ENCODE results near the gene JPT1. TPM values are rescaled to one million over a fixed set of nuclear protein-coding genes. Genes with fewer than 3 reads are reported as not detected.

Gene JPT1
- total RNA-seq, result 100 and 157 TPM in 2 replicates

GRCh38 chr17:75154195-75155106 is at the start of gene JPT1:
JPT1 (minus strand) TSS chr17:75154512; CDS start chr17:75154397, 115 bp downstream.

GRCh38 chr17:75182569-75183436 is 28.5 kb upstream of the JPT1 start, which contains the start of gene SUMO2:
SUMO2 (minus strand) TSS chr17:75182959; CDS start chr17:75182834, 125 bp downstream.

GRCh38 chr17:75131278-75132017 is 22.9 kb downstream of the JPT1 start, which contains the start of gene NT5C:
NT5C (minus strand) TSS chr17:75131742; CDS start chr17:75131707, 35 bp downstream.

GRCh38 chr17:75109407-75110233 is 44.7 kb downstream of the JPT1 start, which contains the start of gene ARMC7:
ARMC7 (plus strand) TSS chr17:75109969; CDS start chr17:75110289, 320 bp downstream.

GRCh38 chr17:75087558-75088453 is 66.5 kb downstream of the JPT1 start, which contains the start of gene SLC16A5:
SLC16A5 (plus strand) TSS chr17:75087954; CDS start chr17:75093637, 5,683 bp downstream.

Other genes with a start within 250 kb of the JPT1 start
- not detected in 2 replicates for gene USH1G, start 231.3 kb downstream of the JPT1 start, total RNA-seq
- gene OTOP2, start 230.2 kb downstream of the JPT1 start, total RNA-seq, result not detected in 2 replicates
- gene OTOP3, start 218.6 kb downstream of the JPT1 start, total RNA-seq, result not detected in 2 replicates
- gene HID1, start 181.8 kb downstream of the JPT1 start, total RNA-seq, result 0.18 and 0.81 TPM in 2 replicates
- 23.6 and 24.8 TPM in 2 replicates for gene CDR2L, start 166.9 kb downstream of the JPT1 start, total RNA-seq
- 27.1 and 29.5 TPM in 2 replicates for gene MRPL58, start 141.8 kb downstream of the JPT1 start, total RNA-seq
- 271 and 283 TPM in 2 replicates for gene ATP5PD, start 107.5 kb downstream of the JPT1 start, total RNA-seq
- 12.8 and 24.3 TPM in 2 replicates for gene KCTD2, start 107.3 kb downstream of the JPT1 start, total RNA-seq
- 4.4 and 5.8 TPM in 2 replicates for gene SLC16A5, start 66.6 kb downstream of the JPT1 start, total RNA-seq
- gene ARMC7, start 44.5 kb downstream of the JPT1 start, total RNA-seq, result 3.2 and 5.8 TPM in 2 replicates
- 70.3 and 89.7 TPM in 2 replicates for gene NT5C, start 22.8 kb downstream of the JPT1 start, total RNA-seq
- 67.1 and 67.9 TPM in 2 replicates for gene SUMO2, start 28.4 kb upstream of the JPT1 start, total RNA-seq
- gene NUP85, start 51.2 kb upstream of the JPT1 start, total RNA-seq, result 19.1 and 27.9 TPM in 2 replicates
- gene GGA3, start 107.1 kb upstream of the JPT1 start, total RNA-seq, result 8.8 and 24.8 TPM in 2 replicates
- 38.6 and 40.7 TPM in 2 replicates for gene MRPS7, start 107.4 kb upstream of the JPT1 start, total RNA-seq
- gene MIF4GD, start 116.7 kb upstream of the JPT1 start, total RNA-seq, result 2.9 and 4.7 TPM in 2 replicates
- gene SLC25A19, start 134.9 kb upstream of the JPT1 start, total RNA-seq, result 2.7 and 3.1 TPM in 2 replicates